Neural cell (in vitro differentiated cells): ENCODE data around the gene RSPO3.

Experiments
- EP300 ChIP-seq: fragments of 450-650 bp; conservative IDR thresholded peaks from 2 replicates; pipeline ENCODE4 v1.6.1; 2014; ENCODE audit warnings: antibody characterized with exemption, mild to moderate bottlenecking, moderate library complexity; ENCODE audit not compliant: poor library complexity, severe bottlenecking
- EZH2 ChIP-seq: fragments of 200-600, 300-800 bp; shearing (Covaris generic), sonication (generic); IDR thresholded peaks from 2 replicates; pipeline ENCODE4 v1.6.1; 2014; ENCODE audit warnings: antibody characterized with exemption, low read length, borderline replicate concordance, mild to moderate bottlenecking; ENCODE audit not compliant: insufficient read depth, poor library complexity, severe bottlenecking
- POLR2AphosphoS5 ChIP-seq: IDR thresholded peaks from 2 replicates; pipeline ENCODE4 v1.6.1; 2012
- TAF1 ChIP-seq: IDR thresholded peaks from 2 replicates; pipeline ENCODE4 v1.6.1; 2012; ENCODE audit warnings: low read depth
- TF ChIP-seq, protein P1 (sequence below): IDR thresholded peaks from 2 replicates; pipeline ENCODE4 v1.6.1; 2012; ENCODE audit warnings: borderline replicate concordance
- TF ChIP-seq, protein P2 (sequence below): fragments of 450-650 bp; IDR thresholded peaks from 2 replicates; pipeline ENCODE4 v1.5.1; 2014; ENCODE audit warnings: antibody characterized with exemption, mild to moderate bottlenecking, moderate library complexity; ENCODE audit not compliant: poor library complexity, severe bottlenecking

DNA sequence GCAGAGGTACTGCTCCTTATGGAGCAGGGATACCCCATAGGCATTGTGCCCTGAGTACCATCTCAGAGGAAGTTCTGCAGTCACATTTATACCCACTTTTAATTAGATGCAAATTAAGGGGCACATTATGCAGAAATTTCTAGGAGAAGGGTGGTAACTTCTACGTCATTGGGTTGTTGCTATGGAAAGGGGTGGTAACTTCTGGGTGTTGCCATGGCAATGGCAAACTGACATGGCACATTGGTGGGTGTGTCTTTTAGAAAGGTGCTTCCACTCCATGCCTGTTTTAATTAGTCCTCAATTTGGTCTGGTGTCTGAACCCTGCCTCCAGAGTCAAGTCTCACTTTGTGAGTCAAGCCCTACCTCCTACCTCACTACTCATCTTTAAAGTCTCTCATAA lies 42.0 kb downstream of the RSPO3 start:
- TF ChIP-seq, protein P1, sequence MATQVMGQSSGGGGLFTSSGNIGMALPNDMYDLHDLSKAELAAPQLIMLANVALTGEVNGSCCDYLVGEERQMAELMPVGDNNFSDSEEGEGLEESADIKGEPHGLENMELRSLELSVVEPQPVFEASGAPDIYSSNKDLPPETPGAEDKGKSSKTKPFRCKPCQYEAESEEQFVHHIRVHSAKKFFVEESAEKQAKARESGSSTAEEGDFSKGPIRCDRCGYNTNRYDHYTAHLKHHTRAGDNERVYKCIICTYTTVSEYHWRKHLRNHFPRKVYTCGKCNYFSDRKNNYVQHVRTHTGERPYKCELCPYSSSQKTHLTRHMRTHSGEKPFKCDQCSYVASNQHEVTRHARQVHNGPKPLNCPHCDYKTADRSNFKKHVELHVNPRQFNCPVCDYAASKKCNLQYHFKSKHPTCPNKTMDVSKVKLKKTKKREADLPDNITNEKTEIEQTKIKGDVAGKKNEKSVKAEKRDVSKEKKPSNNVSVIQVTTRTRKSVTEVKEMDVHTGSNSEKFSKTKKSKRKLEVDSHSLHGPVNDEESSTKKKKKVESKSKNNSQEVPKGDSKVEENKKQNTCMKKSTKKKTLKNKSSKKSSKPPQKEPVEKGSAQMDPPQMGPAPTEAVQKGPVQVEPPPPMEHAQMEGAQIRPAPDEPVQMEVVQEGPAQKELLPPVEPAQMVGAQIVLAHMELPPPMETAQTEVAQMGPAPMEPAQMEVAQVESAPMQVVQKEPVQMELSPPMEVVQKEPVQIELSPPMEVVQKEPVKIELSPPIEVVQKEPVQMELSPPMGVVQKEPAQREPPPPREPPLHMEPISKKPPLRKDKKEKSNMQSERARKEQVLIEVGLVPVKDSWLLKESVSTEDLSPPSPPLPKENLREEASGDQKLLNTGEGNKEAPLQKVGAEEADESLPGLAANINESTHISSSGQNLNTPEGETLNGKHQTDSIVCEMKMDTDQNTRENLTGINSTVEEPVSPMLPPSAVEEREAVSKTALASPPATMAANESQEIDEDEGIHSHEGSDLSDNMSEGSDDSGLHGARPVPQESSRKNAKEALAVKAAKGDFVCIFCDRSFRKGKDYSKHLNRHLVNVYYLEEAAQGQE = no peak
- TF ChIP-seq, protein P2, sequence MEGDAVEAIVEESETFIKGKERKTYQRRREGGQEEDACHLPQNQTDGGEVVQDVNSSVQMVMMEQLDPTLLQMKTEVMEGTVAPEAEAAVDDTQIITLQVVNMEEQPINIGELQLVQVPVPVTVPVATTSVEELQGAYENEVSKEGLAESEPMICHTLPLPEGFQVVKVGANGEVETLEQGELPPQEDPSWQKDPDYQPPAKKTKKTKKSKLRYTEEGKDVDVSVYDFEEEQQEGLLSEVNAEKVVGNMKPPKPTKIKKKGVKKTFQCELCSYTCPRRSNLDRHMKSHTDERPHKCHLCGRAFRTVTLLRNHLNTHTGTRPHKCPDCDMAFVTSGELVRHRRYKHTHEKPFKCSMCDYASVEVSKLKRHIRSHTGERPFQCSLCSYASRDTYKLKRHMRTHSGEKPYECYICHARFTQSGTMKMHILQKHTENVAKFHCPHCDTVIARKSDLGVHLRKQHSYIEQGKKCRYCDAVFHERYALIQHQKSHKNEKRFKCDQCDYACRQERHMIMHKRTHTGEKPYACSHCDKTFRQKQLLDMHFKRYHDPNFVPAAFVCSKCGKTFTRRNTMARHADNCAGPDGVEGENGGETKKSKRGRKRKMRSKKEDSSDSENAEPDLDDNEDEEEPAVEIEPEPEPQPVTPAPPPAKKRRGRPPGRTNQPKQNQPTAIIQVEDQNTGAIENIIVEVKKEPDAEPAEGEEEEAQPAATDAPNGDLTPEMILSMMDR = no peak
- no peak for TF ChIP-seq TAF1
- no peak for TF ChIP-seq POLR2AphosphoS5
- TF ChIP-seq EP300 = no peak
- TF ChIP-seq EZH2 = no peak
